Activated T-helper 9 cell treated with anti-CD3 and anti-CD28 coated beads, Interleukin-2, amount 50 U/mL, for 16 hours (primary cell): ENCODE results near the gene ZNF574.

Source experiments
- DNase-seq: peaks from one replicate; pipeline ENCODE4 v3.0.0-alpha.2; 2020; ENCODE audit warnings: low read depth

Gene ZNF574

DNA sequence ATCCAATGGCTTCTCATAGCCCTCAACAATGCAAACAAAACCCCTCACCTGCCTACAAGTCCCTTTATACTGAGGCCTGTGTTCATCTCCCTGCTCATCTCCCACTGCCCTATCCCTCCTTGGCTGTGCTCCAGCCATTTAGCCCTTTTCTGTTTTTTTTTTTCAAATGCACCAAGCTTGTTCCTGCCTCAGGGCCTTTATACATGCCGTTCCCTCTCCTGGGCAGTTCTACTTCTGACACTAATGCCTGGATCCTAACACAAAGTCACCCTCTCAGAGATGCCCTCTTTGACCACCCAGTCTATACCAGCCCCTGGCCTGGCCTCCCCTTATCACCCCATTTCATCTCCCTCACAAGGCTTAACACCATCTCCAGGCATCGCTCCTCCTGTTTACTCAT is 26.9 kb downstream of the ZNF574 start:
- no peak for DNase-seq

DNA sequence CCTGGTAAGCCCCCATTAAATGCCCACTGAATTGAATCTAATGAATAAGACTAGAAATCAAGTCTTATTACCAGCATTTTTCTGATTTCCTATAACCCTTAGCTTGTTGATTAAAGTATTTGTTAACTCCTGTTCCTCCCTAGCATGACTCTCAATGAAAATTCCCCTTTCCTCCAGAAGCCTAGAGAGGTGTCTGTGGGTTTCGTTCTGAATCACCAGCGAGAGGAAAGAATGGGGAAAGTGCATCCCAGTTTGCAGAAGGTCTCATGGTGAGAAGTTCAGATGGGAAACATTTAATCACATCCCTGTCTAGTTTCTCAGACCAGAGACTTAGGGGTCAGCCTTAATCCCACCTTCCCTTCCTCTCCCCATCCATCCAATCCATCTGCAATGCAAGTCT is 29.4 kb downstream of the ZNF574 start:
- no peak for DNase-seq

DNA sequence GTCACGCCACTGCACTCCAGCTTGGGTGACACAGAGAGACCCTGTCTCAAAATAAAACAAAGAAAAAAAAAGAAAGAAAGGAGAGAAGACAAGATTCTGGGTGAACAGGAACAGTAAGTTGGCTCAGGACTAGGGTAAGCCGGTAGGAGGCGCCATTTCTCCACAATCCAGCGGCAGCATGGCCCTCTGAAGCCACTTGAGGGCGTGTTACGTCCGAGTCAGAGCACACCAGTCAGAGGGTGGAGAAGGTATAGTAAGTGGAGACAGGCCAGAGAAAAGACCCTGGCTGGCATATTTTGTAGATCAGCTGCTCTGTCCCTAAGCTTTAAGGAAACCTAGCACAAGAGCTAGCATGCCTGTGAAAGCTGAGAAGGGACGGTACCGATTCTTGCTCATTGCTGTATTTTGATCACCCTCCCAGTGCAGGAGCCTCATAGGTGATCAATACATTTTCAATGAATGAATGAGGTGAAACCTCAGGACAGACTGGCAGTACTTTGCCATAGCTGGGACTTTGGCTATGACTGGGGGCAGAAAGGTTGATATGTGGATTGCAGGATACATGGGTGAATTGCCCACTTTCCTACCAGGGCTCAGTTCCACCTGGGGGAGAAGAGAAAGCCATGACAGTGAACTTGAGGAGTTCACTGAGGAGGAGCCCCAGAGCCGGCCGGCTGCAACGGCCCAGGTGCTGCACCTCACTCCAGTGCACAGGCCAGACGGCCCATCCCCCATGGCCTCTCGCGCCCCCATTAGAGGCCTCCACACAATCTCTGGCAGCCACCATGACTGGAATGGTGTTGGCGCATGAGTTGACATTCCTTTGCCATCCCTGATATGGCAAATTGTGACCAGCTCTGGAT is 32.8 kb downstream of the ZNF574 start:
- peak; percentile 81 for DNase-seq

DNA sequence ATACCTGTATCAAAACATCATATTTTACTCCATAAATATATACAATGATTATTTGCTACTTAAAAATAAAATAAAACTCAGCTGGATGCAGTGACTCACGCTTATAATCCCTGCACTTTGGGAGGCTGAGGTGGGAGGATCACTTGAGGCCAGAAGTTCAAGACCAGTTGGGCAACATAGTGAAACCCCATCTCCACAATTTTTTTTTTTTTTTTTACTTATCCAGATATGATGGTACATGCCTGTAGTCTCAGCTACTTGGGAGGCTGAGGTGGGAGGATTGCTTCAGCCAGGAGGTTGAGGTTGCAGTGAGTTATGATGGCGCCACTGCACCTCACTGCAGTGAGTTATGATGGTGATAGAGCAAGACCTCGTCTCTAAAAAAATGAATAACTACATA is 33.9 kb downstream of the ZNF574 start:
- no peak for DNase-seq

DNA sequence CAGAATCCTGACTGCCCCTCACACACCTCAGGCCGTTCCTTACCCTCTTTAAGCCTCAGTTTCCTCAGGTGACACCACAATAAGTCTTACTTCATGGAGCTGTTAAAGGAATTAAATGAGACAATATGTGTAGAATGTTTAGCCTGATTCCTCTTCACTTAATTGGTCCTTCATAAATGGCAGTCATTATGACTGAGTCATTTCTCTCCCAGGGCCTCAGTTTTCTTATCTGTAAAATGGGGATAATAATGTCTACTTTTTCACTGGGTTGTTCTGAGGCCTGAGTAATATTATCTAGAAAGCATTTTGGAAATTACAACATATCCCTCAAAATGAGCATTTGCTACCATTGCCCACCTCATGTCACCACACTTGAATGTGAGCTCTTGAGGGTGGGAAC is 34.7 kb downstream of the ZNF574 start:
- DNase-seq = no peak

DNA sequence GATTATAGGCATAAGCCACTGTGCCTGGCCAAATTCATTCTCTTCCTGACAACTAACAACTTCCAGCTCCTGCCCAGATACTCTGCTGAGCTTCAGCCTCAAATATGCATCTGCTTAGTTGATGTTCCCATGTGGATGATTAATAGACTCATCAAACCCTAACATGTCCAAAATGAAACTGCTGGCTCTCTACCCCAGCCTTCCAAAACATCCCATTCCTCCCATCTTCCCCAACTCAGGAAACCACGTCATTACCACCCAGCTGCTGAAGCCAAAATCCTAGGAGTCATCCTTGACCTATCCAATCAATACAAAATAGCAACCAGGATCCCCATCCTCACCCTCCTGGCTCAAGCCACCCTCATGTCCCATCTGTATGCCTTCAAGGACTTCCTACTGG is 35.4 kb downstream of the ZNF574 start:
- DNase-seq = no peak

DNA sequence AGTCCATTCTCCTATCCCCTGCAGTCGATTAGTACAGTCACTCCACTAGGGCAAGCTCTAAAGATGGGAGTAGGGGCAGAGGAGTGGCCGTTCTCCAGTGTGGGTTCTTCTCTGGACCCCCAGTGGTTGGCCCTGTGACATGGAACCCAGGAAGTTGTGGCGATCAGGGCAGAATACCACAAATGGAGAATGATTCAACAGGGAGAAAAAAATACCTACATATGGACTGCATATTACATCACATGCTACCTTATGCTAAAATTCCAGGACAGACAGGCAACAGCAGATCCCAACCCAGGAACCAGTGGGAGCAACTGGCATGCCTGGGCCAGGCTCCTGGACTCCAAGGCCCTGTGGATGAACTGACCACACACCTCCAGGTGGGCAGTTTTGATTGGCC is 35.8 kb downstream of the ZNF574 start:
- DNase-seq = no peak

DNA sequence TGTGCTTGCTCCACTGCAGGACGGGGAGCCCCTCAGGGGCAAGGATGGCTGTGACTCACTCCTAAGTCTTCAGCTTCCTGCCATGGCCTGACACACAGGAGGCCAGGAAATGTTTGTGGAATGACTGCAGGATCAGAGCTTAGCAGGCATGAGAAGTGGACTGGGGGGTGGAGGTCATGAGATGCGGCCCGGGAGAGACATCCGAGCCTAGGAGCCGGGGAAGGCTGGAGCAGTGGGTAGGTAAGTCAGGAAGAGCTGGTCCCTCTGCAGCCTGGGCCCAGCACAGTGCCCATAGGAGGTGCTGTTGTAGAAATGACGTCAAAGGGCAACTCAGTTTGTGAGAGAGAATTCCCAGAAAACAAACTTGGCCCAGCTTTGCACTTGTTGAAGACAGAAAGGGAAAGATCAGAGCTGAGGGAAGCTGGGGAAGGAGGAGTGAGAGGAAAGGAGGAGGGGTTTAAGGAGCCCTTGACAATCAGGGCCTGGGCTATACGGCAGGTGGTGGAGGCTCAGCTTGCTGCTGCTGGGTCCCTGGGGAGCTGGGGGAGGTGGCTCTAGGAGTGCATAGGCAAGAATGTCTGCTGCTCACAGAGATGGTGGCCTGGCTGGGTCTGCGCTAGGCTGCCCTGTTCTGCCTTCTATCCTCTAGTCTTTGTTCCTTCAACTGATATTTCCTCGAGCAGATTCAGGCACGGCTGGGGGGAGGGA is 37.8 kb downstream of the ZNF574 start:
- DNase-seq = no peak

DNA sequence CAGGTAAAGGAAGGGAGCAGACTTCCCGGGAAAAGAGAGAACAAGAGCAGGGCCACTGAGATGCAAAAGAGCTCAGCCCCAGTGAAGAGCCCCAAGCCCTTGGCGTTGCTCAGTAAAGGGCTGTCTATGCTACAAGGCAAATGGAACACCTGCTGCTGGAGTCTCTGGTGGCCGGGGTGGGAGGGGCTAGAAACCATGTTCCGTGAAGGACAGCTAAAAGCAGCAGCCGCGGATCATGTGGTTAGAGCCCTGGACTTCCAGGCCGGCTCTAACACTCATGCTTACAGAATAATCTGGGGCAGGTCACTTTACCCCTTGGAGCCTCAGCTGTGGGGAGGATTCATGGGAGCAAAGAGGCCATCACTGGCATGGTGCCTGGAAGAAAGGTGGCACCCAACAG is 38.4 kb downstream of the ZNF574 start:
- no peak for DNase-seq

DNA sequence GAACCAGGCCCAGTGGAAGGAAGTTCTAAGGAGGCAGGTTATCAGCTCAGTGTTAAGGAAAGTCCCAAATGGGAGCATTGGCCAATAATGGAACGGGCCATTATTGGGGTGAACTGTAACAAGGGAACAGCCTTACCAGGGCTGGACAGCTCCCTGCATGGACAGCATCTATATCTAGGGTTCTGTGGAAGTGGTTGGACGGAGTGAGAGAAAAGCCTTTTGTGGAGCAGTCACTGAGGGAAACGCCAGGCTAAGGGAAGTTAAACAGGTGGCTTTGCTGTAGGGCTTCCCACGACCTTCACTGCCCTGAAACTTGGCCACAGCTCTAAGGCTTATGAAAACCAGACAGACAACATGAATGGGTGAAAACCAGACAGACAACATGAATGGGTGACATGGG is 39.3 kb downstream of the ZNF574 start:
- no peak for DNase-seq

DNA sequence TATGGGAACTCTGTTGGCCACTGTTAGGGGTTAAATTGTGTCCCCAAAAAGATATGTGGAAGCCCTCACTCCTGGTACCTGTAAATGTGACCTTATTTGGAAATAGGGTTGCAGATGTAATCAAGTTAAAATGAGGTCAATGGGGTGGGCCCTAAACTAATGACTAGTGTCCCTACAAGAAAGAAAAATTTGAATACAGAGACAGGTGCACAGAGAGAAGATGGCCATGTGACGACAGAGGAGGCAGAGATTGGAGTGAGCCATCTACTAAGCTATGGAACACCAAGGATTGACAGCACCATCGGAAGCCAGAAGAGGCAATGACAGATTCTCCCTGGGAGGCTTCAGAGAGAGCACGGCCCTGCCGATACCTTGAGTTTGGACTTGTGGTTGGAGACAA is 39.7 kb downstream of the ZNF574 start:
- no peak for DNase-seq

DNA sequence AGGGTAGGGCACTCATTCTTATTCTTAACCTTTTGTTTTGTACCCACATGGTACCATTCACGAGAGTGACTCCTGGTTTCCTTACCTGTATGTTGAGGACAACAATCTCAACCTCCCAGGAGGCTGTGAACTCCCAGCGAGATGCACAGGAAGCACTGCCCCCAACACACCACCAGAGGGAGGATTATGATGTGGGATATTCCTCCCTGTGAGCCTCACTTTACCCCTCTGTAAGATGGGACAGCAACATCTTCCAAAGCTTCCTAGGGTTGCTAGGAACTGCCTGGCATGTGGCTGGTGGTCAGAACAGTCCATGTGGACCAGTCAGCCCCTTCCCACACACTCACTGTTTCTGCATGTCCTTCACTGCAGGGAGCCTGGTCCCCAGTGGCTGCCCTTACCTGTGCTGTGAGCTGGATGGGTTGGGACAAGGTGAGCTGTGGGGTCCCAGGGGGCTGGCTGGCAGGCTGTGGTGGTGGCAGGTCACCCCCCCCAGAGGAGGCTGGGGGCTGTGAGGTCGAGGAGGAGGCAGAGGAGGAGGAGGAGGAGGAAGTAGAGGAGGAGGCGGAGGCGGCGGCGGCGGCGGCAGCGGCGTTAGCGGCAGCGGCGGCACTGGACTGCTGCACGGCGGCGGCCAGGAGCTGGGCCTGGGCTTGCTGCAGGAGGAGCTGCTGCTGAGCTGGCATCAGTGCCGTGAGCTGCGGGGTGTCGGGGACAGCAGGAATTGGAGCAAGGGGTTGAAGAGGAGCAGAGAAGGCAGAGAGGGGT is 40.5 kb downstream of the ZNF574 start:
- DNase-seq = no peak

DNA sequence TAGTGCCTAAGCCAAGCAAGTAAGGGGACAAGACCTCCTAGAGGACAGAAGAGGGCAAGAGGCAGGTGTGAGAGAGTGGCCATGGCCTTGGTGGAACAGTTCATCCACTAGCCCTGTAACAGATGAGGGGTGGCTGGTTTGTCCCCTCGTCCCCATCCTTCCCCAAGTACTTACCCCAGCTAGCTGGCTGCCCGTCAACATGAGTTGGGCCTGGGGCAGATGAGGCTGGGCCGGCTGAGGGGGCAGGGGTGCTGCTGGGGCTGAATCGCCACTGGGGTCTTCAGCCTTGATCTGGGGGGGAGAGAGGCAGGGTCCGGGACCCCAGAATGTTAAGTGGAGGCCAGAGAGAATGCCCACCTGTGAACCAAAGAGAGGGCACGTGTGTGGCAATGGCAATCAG is 41.1 kb downstream of the ZNF574 start:
- no peak for DNase-seq

DNA sequence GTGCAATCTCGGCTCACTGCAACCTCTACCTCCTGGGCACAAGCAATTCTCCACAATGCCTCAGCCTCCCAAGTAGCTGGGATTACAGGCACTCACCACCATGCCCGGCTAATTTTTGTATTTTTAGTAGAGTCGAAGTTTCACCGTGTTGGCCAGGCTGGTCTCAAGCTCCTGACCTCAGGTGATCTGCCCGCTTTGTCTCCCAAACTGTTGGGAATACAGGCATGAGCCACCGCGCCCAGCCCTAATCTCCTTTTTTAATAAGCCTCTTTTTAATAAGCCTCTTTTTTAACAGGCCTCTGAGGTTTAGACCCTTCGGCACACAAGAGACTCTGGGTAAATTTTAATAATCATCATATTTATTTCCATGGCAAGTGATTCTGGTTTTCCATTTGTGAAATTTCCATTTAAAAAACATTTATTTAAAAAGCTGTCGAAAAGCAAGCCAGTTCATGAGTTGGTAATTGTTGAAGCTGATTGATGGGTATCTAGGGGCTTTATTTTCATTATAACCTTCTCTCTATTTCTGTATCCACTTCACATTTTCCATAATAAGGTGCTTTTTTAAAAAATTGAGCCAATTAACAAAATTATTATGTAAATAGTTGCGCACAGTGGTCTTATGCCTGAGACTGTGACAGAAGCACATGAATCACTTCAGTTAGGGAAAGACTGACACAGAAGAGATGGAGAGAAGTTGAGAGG is 44.5 kb downstream of the ZNF574 start:
- DNase-seq = no peak

DNA sequence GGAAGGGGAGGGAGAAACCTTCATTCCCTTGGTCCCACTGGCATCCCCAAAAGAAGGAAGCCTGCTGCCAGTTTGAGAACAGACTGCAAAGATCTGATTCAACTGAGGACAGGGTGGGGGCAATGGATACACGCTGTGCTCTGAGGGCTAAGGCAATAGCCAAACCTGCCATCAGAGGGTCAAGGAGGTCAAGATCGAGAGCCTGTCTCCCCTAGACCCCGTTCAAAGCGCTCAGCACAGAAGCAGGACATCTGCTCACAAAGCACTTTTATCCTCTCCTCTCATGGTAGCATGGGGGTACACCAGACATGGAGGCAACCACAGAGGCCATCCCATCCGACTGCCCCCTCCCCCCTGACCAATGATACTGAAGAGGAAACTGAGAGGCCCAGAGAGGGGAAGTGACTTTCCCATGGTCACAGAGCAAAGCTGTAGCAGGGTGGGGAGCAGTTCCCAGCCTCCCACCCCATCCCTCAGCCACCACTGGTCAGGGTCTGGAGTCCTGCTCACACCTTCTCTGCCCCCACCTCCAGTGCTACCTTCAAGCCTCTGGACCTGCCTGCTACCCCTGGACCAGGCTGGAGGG is 45.2 kb downstream of the ZNF574 start:
- DNase-seq = no peak

DNA sequence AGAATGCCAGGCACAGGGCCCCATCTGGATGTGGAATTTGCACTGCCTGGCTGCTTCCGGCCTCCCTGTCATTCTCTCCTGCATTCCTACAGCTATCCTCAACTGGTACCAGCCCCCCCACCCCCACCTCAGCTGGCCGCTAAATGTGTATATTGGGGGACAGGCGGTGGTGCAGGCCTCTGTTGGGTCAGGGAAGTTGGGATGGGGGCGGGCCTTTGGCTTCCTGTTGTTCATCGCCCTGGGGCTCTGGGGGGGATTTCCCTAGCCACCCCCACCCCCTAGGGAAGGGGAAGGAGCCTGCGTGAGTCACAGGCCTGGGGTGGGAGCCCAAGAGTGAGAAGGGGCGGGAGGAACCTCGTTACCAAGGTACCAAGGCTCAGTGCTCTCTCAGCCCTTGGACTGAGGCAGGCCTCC is 45.7 kb downstream of the ZNF574 start:
- peak; percentile 79 for DNase-seq

DNA sequence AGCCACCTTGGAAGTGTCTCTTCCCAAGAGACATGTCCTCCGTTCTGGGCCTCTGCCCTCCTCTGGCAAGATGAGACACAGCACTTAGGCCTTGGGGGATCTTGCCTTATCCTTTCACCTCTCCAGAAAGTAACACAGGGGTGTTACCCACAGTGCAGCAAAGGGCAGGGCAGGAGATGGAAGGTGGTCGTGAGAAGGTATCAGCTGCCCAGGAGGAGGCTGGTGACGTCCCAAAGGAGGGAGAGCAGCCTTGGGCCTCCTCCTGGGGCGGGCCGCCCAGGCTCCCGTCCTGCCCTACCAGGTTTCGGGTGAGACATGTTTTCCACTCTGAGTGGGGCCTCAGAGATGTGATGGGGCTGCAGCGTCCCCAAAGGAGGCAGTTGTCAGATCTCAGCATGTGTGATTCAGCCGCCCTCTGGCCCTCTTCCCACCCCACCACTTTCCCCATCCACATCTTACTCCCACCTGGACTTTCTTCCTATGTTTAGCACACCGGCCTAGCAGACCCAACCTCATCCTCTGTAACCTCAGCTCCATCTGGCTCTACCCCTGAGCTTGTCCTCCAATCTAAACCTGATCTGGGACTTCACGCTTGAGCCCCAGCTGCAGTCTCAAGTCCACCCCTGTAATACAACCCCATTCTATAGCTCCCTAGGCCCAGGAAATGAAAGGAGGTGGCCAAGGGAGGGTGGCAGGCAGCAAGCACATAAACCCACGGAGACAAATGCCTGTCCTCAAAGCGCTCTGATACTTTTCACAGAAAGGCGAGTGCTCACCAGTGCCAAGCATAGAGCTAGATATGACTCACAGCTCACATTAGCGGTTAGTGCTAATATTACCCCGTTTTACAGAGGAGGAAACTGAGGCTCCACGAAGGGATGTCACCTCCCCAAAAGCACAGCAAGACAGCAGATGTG is 47.0 kb downstream of the ZNF574 start:
- DNase-seq = peak; percentile 62

DNA sequence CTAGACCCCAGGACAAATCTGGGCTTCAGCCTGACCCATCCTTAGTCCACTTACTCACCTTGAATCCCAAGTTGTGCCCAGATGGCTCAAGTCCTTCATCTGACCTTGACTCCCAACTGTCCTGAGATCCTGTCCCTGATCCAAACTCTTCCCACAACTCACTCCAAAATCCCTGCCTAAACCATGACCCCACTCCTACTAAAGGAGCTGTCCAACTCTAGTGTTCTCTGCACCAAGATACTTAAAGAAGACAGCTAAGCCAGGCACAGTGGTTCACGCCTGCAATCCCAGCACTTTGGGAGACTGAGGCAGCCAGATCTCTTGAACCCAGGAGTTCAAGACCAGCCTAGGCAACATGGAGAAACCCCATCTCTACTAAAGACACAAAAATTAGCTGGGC is 47.8 kb downstream of the ZNF574 start:
- DNase-seq = no peak

DNA sequence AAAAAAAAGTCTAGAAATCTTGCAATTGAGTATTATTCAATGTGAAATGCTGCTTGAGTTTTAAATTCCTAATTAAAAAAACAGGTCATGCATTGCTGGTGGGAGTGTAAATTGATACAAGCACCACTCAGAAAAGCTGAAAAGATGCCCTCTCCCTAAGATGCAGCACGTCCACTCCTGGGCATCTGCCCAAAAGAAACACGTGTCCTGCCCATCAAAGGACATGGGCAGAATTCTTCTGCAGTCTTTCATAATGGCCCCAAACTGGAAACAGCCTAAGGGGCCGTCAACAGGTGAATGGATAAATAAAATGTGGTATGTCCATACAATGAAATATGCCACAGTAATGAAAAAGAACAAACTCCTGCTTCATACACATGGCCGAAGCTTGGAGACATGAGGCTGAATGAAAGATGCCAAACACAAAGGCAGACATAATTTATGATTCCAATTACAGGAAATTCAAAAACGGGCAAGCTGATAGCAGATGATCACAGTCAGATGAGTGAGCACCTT is 48.5 kb downstream of the ZNF574 start:
- no peak for DNase-seq

DNA sequence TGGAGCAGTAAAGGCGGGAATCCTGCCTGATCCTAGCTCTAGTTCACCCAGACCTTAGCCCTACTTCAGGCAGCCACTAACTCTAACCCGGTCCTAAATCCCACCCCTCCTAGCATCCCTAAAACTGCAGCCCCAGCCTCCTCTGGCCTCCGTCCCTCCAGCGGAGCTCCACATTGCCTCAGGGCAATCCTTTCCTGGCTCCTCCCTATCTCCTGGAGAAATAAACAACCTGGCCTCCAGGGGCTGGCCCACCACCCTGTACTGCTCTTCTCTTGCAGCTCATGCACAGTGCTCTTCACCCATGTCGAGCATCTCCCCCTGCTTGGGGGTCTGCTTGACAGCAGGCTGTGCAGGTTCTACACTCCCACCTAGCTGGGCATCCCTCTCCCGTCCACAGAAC is 49.6 kb downstream of the ZNF574 start:
- DNase-seq = no peak

DNA sequence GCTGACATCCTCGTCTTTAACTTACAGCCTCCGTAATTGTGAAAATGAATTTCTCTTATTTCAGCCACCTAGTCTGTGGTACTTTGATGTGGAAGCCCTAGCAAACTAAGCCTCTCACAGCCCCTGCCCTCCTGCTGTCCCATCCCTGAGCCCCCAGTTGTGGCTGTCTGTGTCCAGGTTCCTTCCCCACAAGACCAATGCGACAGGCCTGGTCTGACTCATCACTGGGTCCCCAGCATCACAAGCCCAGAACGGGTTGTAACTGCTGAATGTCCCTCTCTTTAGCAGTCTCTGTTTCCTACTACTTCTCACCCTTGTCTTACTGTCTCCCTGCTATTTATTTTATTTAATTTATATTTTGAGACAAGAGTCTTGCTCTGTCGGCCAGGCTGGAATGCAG is 50.6 kb downstream of the ZNF574 start:
- no peak for DNase-seq
